PC-3 (cell line): ENCODE measurements around the gene PICALM. TPM values are rescaled to one million over a fixed set of nuclear protein-coding genes. Genes with fewer than 3 reads are reported as not detected.

Experiments used
- ATAC-seq: fragments of 200-7000 bp; cut with Tn5 transposase; 2 replicates; pipeline ENCODE4 v1.9.1; 2020; ENCODE audit warnings: mild to moderate bottlenecking, moderate library complexity
- BruUV-seq: library from RNA; stranded (reverse); fragments of 400-500 nt; replicated peaks from 2 replicates; lab custom pipeline; 2021; lab: Mats Ljungman, UMichigan
- CTCF ChIA-PET: fragments of 300-600 bp; sonication (Branson Sonifier 250); formaldehyde crosslinking; loops from one replicate; lab custom pipeline; 2022; ENCODE audit warnings: antibody characterized with exemption; lab: Charles Lee
- POLR2A ChIA-PET: fragments of 300-600 bp; sonication (Branson Sonifier 250); formaldehyde crosslinking; loops from one replicate; lab custom pipeline; 2022; ENCODE audit warnings: antibody characterized with exemption; ENCODE audit not compliant: unreplicated experiment; lab: Charles Lee
- DNase-seq: peaks from one replicate; pipeline ENCODE4 v3.0.0-alpha.2; 2015
- H2AFZ ChIP-seq: fragments of 300-600 bp; sonication (generic); 2 replicates; pipeline ENCODE4 v1.6.0; 2016; ENCODE audit warnings: antibody characterized with exemption, low read length
- H3F3A ChIP-seq: fragments of 300-600 bp; sonication (generic); one replicate; pipeline ENCODE4 v1.6.0; 2017; ENCODE audit warnings: antibody characterized with exemption, low read length, control low read depth, mild to moderate bottlenecking; ENCODE audit not compliant: unreplicated experiment
- H3K27ac ChIP-seq: fragments of 300-600 bp; sonication (generic); 2 replicates; pipeline ENCODE4 v1.5.1; 2016; ENCODE audit warnings: mild to moderate bottlenecking, low read length
- H3K27me3 ChIP-seq: fragments of 300-600 bp; sonication (generic); 2 replicates; pipeline ENCODE4 v1.6.1; 2016; ENCODE audit warnings: low read length, mixed read lengths
- H3K36me3 ChIP-seq: fragments of 300-600 bp; sonication (generic); 2 replicates; pipeline ENCODE4 v1.6.1; 2016; ENCODE audit warnings: low read depth, mixed run types, low read length, mixed read lengths
- H3K4me1 ChIP-seq: fragments of 300-600 bp; sonication (generic); 2 replicates; pipeline ENCODE4 v1.5.1; 2016; ENCODE audit warnings: low read length; ENCODE audit not compliant: insufficient read depth
- H3K4me2 ChIP-seq: fragments of 300-600 bp; sonication (generic); 2 replicates; pipeline ENCODE4 v1.6.0; 2016; ENCODE audit warnings: low read length
- H3K4me3 ChIP-seq: fragments of 300-600 bp; sonication (generic); 2 replicates; pipeline ENCODE4 v1.5.1; 2016; ENCODE audit warnings: mild to moderate bottlenecking, low read length, mixed read lengths
- H3K79me2 ChIP-seq: fragments of 300-600 bp; sonication (generic); 2 replicates; pipeline ENCODE4 v1.6.1; 2017; ENCODE audit warnings: low read length, mixed read lengths
- H3K9ac ChIP-seq: fragments of 300-600 bp; sonication (generic); 2 replicates; pipeline ENCODE4 v1.6.0; 2016; ENCODE audit warnings: mild to moderate bottlenecking, low read length
- H3K9me2 ChIP-seq: fragments of 300-600 bp; sonication (generic); replicated peaks from 2 replicates; pipeline ENCODE4 v1.6.1; 2016; ENCODE audit warnings: mixed run types, low read length, mixed read lengths
- H3K9me3 ChIP-seq: fragments of 300-600 bp; sonication (generic); 2 replicates; pipeline ENCODE4 v1.6.1; 2016; ENCODE audit warnings: low read length, mixed read lengths
- H4K20me1 ChIP-seq: fragments of 300-600 bp; sonication (generic); 2 replicates; pipeline ENCODE4 v1.6.1; 2016; ENCODE audit warnings: low read length, mixed read lengths
- EZH2 ChIP-seq: fragments of 300-600 bp; sonication (generic); IDR thresholded peaks from one replicate; pipeline ENCODE4 v1.6.1; 2017; ENCODE audit warnings: antibody characterized with exemption, mild to moderate bottlenecking, low read length; ENCODE audit not compliant: unreplicated experiment
- EZH2phosphoT487 ChIP-seq: fragments of 300-600 bp; sonication (generic); IDR thresholded peaks from 2 replicates; pipeline ENCODE4 v1.6.1; 2018; ENCODE audit warnings: mild to moderate bottlenecking, antibody characterized with exemption, low read length, borderline replicate concordance
- intact Hi-C: fragments of 100-400 bp; cut with micrococcal nuclease; formaldehyde crosslinking; loops from 2 replicates; pipeline ENCODE4 v1.9.0; 2023
- total RNA-seq: library from RNA; depleted of rRNA; stranded (reverse); fragments of >200 nt; gene quantifications from 2 replicates; pipeline ENCODE4 v1.2.3, GENCODE V29; 2014
- TF ChIP-seq, protein P1 (sequence below): fragments of 300-600 bp; sonication (generic); conservative IDR thresholded peaks from 2 replicates; pipeline ENCODE4 v1.5.1; 2017; ENCODE audit warnings: antibody characterized with exemption, low read depth, mild to moderate bottlenecking, low read length

The PICALM gene
- total RNA-seq, 1 experiment from 2014 or later = 59.3 TPM

DNA sequence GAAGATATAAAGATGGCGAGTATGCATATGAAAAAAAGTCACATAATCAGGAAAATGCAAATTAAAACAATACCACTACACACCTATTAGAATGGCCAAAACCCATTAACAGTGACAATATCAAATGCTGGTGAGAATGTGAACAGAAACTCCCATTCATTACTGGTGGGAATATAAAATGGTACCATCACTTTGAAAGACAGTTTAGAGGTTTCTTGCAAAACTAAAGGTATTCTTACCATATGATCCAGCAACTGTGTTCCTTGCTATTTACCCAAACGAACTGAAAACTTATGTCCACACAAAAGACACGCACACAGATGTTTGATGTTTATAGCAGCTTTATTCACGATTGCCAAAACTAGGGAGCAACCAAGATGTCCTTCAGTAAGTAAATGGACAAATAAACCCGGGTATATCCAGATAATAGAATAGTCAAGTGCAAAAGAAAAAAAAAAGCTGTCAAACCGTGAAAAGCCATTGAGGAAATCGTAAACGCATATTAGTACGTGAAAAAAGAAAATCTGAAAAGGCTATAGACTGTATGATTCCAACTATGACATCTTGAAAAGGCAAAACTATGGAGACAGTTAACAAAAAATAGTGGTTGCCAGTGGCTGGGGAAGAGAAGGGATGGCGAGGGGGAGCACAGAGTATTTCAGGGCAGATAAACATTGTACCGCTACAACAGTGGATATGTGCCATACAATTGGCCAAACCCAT lies 7.2 kb downstream of the PICALM start:
- intact Hi-C loops = no loop called here
- POLR2A ChIA-PET = no interaction called here
- Histone ChIP-seq H3K27ac (no peak overlapping the region), H3K4me1 (peaks cover 23% of the 10 kb centered on the region), H3K9ac (no peak overlapping the region), H3F3A (no peaks in the 10 kb centered on the region), H3K36me3 (no peaks in the 10 kb centered on the region), H3K4me2 (no peak overlapping the region), H3K27me3 (no peaks in the 10 kb centered on the region), H3K9me2 (no peaks in the 10 kb centered on the region), H3K9me3 (no peaks in the 10 kb centered on the region), H3K79me2 (peaks cover 99% of the 10 kb centered on the region), H2AFZ (no peak overlapping the region), H3K4me3 (no peak overlapping the region), H4K20me1 (peaks cover 53% of the 10 kb centered on the region)
- DNase-seq (no peak), ATAC-seq (no peak)
- BruUV-seq = no TSS peak
- CTCF ChIA-PET = no interaction called here
- TF ChIP-seq, protein P1, sequence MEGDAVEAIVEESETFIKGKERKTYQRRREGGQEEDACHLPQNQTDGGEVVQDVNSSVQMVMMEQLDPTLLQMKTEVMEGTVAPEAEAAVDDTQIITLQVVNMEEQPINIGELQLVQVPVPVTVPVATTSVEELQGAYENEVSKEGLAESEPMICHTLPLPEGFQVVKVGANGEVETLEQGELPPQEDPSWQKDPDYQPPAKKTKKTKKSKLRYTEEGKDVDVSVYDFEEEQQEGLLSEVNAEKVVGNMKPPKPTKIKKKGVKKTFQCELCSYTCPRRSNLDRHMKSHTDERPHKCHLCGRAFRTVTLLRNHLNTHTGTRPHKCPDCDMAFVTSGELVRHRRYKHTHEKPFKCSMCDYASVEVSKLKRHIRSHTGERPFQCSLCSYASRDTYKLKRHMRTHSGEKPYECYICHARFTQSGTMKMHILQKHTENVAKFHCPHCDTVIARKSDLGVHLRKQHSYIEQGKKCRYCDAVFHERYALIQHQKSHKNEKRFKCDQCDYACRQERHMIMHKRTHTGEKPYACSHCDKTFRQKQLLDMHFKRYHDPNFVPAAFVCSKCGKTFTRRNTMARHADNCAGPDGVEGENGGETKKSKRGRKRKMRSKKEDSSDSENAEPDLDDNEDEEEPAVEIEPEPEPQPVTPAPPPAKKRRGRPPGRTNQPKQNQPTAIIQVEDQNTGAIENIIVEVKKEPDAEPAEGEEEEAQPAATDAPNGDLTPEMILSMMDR = no peak
- TF ChIP-seq EZH2 (no peak), EZH2phosphoT487 (no peak)

DNA sequence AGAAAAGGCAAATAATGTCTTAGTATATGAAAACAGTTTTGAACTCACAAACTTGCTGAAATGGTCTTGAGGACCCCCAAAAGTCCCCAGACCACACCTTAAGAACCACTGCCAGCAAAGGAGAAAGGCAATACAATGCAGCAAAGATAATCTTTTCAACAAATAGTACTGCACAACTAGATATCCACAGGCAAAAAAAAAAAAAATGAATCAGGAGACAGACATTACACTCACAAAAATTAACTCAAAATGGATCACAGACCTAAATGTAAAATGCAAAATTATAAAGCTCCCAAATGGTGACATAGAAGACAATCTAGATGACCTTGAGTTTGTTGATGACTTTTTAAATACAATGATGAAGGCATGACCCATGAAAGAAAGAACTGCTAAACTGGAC lies 8.3 kb downstream of the PICALM start:
- no peak overlapping the region for H2AFZ ChIP-seq
- BruUV-seq = no TSS peak
- no peak for DNase-seq
- CTCF ChIA-PET = no interaction called here
- TF ChIP-seq, protein P1 = no peak
- TF ChIP-seq EZH2phosphoT487 (no peak), EZH2 (no peak)
- no peak overlapping the region for H3K27ac ChIP-seq
- no peaks in the 10 kb centered on the region for H3K9me3 ChIP-seq
- H3F3A ChIP-seq = no peaks in the 10 kb centered on the region
- no peak for ATAC-seq
- H3K9me2 ChIP-seq = no peaks in the 10 kb centered on the region
- POLR2A ChIA-PET = no interaction called here
- no peaks in the 10 kb centered on the region for H3K27me3 ChIP-seq
- H3K4me2 ChIP-seq = no peak overlapping the region
- H3K4me1 ChIP-seq = peaks cover 17% of the 10 kb centered on the region
- no peaks in the 10 kb centered on the region for H3K36me3 ChIP-seq
- intact Hi-C loops = no loop called here
- no peak overlapping the region for H3K9ac ChIP-seq
- peaks cover 99% of the 10 kb centered on the region for H3K79me2 ChIP-seq
- no peak overlapping the region for H3K4me3 ChIP-seq
- peaks cover 46% of the 10 kb centered on the region for H4K20me1 ChIP-seq

DNA sequence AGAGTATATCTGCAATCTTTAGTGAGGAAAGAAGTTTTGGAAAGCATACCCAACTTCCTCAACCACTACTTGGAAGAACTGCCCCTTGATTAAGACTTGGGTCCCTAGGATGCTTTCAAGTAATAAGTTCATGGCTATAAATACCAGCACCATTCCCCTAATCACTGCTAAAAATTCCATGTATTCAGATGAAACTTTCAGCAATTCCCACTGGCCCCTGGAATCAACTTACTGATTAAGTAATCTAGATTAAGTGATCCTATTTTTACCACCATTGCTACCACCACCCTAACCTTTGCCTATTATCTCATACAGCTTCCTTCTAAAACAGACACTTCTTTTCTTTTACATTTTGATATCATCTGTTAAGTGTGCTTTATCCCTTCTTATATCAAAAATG lies 10.5 kb downstream of the PICALM start:
- Histone ChIP-seq H3K9me3 (no peaks in the 10 kb centered on the region), H3K4me1 (0 out of 2 replicates have a peak, but pooled peaks cover 2% of the 10 kb centered on the region), H3K9me2 (no peaks in the 10 kb centered on the region), H3K4me3 (no peak overlapping the region), H4K20me1 (peaks cover 39% of the 10 kb centered on the region), H3K27me3 (no peaks in the 10 kb centered on the region), H3K79me2 (peaks cover 99% of the 10 kb centered on the region), H3K4me2 (no peak overlapping the region), H3K36me3 (no peaks in the 10 kb centered on the region), H3K9ac (no peak overlapping the region), H3K27ac (no peak overlapping the region), H2AFZ (no peak overlapping the region), H3F3A (no peaks in the 10 kb centered on the region)
- POLR2A ChIA-PET = no interaction called here
- CTCF ChIA-PET = no interaction called here
- no peak for TF ChIP-seq EZH2
- TF ChIP-seq, protein P1 = no peak
- TF ChIP-seq EZH2phosphoT487 = no peak
- no peak for ATAC-seq
- intact Hi-C loops = no loop called here
- no TSS peak for BruUV-seq
- DNase-seq = no peak
